Nasal cavity respiratory epithelium epithelial cell of viscerocranial mucosa (primary cell): Measurements from ENCODE around the gene NRAS. TPM values are rescaled to one million over a fixed set of nuclear protein-coding genes. Genes with fewer than 3 reads are reported as not detected.

Experiments
- total RNA-seq: library from RNA; depleted of rRNA; stranded (reverse); fragments of >200 nt; gene quantifications from 2 replicates; pipeline ENCODE4 v1.2.3, GENCODE V29; 2014

Gene NRAS
- 64.6 and 77.9 TPM in 2 replicates for total RNA-seq

GRCh38 chr1:114716304-114717170 is at the start of gene NRAS:
NRAS (minus strand) TSS chr1:114716771; CDS start chr1:114716160, 611 bp downstream.

DNA sequence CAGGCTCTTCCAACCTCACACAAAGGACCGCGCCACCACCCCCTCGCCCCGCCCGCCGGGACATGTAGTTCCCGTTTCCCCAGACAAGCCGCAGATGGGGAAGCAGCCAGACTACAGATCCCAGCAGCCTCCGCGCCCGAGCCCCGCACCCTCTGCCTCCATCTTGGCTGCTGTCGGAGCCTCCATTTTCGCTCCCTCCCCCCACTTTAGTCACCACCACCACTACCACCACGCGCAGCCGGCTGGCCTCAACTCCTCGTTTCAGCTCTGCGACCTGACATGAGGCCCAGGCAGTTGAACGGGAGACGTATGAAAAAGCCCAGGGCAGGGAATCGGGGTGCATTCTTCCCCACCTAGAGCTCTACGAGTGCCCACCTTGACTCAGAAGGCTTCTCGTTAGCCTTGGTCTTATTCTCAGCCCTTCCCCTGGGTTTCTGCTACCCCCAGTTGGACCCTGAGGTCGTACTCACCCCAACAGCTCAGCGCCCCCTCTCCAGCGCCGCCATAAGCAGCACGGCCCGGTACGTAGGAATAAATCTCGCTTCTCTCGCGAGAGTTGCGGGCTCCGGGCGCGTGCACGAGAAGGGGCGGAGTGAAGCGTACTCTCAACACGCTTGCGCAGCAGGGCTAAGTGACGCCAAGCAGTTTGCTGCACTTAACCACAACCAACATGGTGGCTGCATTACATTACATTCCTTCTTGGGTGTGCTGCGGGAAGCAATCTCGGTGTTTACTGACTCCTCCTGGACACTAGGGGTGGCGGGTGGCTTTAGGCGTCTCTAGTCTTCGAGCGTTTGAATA is 41.1 kb upstream of the NRAS start, which contains the start of gene CSDE1:
Gene CSDE1, minus strand, starts transcription at position 530 of the 801 bp plus-strand sequence. CDS start 18,094 bp downstream, outside the sequence.

GRCh38 chr1:114695430-114696058 is 21.0 kb downstream of the NRAS start, which contains the start of gene AMPD1:
AMPD1 (minus strand) TSS chr1:114695546; CDS start chr1:114695471, 75 bp downstream.

DNA sequence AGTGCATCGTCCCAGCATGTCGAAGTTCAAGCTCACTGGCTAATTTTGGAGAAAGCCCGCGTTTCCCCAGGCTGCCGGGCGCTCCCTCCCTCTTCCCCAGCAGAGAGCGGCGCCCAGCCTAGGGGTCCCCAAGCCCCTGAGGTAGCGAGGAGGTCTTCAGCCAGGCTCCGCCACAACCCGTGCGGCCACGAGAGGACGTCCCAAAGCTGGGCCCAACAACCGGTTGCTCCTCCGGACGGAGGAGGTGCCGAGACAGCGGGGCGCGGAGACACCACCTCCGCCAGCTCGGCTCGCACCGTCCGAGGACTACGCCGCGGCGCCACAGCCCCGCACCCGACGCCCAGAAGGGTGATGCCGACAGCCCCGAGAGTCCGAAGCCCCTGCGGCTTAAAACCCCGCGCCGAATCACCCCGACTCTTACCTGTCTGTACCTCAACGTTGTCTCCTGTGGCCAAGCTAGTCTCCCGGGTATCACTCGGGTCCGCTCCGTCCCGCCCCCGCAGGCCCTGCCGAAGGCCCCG is 46.9 kb downstream of the NRAS start, which contains the start of gene DENND2C:
Gene DENND2C, minus strand, starts transcription at position 488 of the 521 bp plus-strand sequence. CDS start 44,065 bp downstream, outside the sequence.

Other genes starting within 250 kb of the NRAS start
- 22.9 and 40.3 TPM in 2 replicates for gene TRIM33, start 205.6 kb downstream of the NRAS start, total RNA-seq
- 54.8 and 66.0 TPM in 2 replicates for gene BCAS2, start 135.2 kb downstream of the NRAS start, total RNA-seq
- 26.8 and 40.0 TPM in 2 replicates for gene DENND2C, start 46.7 kb downstream of the NRAS start, total RNA-seq
- gene AMPD1, start 21.2 kb downstream of the NRAS start, total RNA-seq: not detected in 2 replicates
- gene CSDE1, start 41.2 kb upstream of the NRAS start, total RNA-seq: 979 and 1,088 TPM in 2 replicates
- 87.8 and 120 TPM in 2 replicates for gene SIKE1, start 63.9 kb upstream of the NRAS start, total RNA-seq
- gene SYCP1, start 138.1 kb upstream of the NRAS start, total RNA-seq: not detected in 2 replicates